Muscle layer of colon (tissue), 2 donors: Measurements from ENCODE around the gene CORO1C.

Experiments used
- H3K27ac ChIP-seq: one replicate; pipeline ENCODE4 v1.7.0; 2013; ENCODE audit warnings: low read depth, mild to moderate bottlenecking, low read length, moderate library complexity
- H3K27me3 ChIP-seq, 2 donors: one replicate each; pipeline ENCODE4 v1.7.0; 2013; ENCODE audit warnings: low read length in 2 of 2, mild to moderate bottlenecking in 2 of 2; ENCODE audit not compliant: insufficient read depth in 2 of 2, control insufficient read depth in 1 of 2
- H3K36me3 ChIP-seq: one replicate; pipeline ENCODE4 v1.7.0; 2013; ENCODE audit warnings: mild to moderate bottlenecking, low read length; ENCODE audit not compliant: insufficient read depth
- H3K4me1 ChIP-seq: one replicate; pipeline ENCODE4 v1.7.0; 2013; ENCODE audit warnings: mild to moderate bottlenecking, low read length; ENCODE audit not compliant: insufficient read depth
- H3K4me3 ChIP-seq, 2 donors: one replicate each; pipeline ENCODE4 v1.7.0; 2013; ENCODE audit warnings: low read length in 2 of 2, low read depth in 1 of 2, mild to moderate bottlenecking in 1 of 2, moderate library complexity in 1 of 2
- H3K9ac ChIP-seq: one replicate; pipeline ENCODE4 v1.7.0; 2013; ENCODE audit warnings: low read length
- H3K9me3 ChIP-seq: one replicate; pipeline ENCODE4 v1.7.0; 2013; ENCODE audit warnings: mild to moderate bottlenecking, low read length
- donor health status: abdominal sarcoma.
- donor health status: Adenocarcinoma of cecum.

CORO1C gene

DNA sequence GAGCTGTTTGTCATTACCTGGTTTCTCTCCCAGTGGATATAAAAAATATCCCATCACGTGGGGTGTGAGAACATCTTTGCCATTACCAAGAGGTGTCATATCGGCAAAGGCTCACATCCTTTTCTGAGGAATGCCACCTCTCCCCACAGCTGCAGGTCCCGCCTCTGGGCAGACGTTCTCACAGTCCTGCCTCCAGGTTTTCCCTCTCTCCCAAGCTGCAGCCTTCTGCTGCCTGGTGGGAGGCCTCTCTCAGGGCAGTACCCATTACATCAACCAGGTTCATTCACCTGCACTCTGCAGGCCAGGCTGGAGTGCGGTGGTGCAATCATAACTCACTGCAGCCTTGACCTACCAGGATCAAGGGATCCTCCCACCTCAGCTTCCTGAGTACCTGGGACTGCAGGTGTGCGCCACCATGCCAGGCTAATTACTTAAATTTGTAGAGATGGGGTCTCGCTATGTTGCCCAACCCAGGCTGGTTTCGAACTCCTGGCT lies 118.5 kb downstream of the CORO1C start:
- Histone ChIP-seq H3K4me1 (peaks cover 12% of the 10 kb centered on the region), H3K4me3 (no peak overlapping the region)

DNA sequence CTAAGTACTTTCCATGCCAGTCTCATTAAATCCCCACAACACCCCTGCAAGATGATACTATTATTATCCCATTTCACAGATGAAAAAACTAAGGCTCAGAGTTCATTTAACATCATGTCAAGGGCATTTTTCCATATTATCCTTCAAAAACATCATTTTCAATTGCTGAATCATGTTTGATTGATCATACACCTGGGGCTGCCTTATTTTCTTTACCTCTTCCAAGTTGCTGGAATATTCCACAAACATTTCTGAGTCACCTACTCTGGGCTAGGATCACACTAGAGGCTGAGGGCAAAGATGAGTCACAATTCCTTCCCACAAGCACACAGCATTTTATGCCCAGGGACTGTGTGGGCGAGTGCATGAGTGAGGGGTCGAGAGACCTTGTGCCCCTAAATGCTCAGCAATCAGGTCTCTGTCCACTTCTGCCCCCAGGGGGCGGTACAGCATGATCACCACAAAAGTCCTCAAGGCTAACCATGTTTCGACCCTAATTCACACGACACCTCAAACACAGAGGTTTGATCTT lies 119.4 kb downstream of the CORO1C start:
- no peak overlapping the region for H3K9ac ChIP-seq
- no peaks in the 10 kb centered on the region for H3K36me3 ChIP-seq
- H3K27ac ChIP-seq, result no peak overlapping the region
- peaks cover 0 to 7% of the 10 kb centered on the region in 2 donors for H3K27me3 ChIP-seq
- H3K4me3 ChIP-seq, result no peak overlapping the region
- H3K9me3 ChIP-seq, result no peaks in the 10 kb centered on the region
- peaks cover 7% of the 10 kb centered on the region for H3K4me1 ChIP-seq

More for the DNA sequence above, 118.5 kb downstream of the CORO1C start:
- Histone ChIP-seq H3K36me3 (no peaks in the 10 kb centered on the region), H3K9me3 (no peaks in the 10 kb centered on the region), H3K27ac (no peak overlapping the region), H3K27me3 (peaks cover 0 to 5% of the 10 kb centered on the region in 2 donors), H3K9ac (no peak overlapping the region)

DNA sequence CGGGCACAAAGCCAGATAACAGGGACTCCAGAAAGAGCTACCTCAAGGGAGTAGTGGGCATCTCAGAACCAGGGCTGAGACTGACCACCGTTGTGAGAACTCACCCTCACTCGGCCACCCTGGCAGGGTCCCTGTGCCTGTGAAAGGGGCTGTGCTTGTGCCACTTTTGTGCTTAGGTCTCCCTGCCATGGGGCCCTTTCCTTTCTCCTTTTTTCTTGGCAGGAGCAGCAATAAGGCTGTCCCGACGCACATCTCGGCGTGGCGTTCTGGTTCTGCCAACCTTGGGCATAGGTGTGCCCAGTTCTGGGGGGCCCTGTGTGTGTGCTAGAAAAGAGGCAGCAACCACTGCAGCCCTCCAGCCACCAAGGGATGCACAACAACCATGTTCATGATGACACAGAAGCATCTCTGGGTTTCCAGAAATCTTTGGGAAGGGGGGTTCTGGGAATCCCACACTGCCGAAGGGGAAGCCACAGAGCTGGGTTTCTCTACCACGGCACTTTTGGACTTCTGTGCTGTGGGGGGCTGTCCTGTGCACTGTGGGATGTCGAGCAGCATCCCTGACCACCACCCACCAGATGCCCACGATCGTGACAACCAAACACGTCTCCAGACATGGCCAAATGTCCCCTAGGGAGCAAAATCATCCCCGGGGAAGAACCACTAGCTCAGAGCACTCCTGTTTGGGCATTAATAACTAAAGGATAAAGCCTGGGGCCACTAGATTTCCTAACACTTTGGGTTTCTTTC lies 120.3 kb downstream of the CORO1C start:
- Histone ChIP-seq H3K36me3 (no peaks in the 10 kb centered on the region), H3K27me3 (peaks cover 0 to 7% of the 10 kb centered on the region in 2 donors), H3K9ac (no peak overlapping the region), H3K9me3 (no peaks in the 10 kb centered on the region), H3K4me1 (peaks cover 7% of the 10 kb centered on the region), H3K27ac (no peak overlapping the region), H3K4me3 (no peak overlapping the region)

DNA sequence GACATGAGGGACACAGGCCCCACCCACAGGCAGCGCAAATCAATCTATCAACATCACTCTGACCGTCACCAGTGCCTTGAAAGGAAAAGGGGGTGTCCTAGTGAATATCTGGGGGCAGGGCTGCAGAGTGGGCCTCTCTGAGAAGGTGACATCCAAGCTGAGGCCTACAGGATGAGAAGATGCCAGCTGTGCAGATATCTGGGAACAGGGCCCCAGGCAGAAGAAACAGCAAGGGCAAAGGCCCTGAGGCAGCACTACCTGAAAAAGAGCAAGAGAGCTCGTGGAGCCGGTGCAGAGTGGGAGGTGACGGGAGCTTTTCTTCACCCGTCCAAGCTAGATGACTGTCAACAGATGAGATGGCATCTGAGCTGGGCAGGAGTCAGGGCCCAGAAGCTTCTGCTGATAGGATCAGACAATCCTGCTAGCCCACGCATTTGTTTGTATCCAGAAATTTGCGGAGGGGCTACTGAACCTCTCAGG lies 120.9 kb downstream of the CORO1C start:
- H3K27ac ChIP-seq, result no peak overlapping the region
- no peaks in the 10 kb centered on the region for H3K36me3 ChIP-seq
- H3K4me1 ChIP-seq, result peaks cover 7% of the 10 kb centered on the region
- H3K4me3 ChIP-seq, result no peak overlapping the region
- peaks cover 0 to 7% of the 10 kb centered on the region in 2 donors for H3K27me3 ChIP-seq
- no peak overlapping the region for H3K9ac ChIP-seq
- H3K9me3 ChIP-seq, result no peaks in the 10 kb centered on the region

DNA sequence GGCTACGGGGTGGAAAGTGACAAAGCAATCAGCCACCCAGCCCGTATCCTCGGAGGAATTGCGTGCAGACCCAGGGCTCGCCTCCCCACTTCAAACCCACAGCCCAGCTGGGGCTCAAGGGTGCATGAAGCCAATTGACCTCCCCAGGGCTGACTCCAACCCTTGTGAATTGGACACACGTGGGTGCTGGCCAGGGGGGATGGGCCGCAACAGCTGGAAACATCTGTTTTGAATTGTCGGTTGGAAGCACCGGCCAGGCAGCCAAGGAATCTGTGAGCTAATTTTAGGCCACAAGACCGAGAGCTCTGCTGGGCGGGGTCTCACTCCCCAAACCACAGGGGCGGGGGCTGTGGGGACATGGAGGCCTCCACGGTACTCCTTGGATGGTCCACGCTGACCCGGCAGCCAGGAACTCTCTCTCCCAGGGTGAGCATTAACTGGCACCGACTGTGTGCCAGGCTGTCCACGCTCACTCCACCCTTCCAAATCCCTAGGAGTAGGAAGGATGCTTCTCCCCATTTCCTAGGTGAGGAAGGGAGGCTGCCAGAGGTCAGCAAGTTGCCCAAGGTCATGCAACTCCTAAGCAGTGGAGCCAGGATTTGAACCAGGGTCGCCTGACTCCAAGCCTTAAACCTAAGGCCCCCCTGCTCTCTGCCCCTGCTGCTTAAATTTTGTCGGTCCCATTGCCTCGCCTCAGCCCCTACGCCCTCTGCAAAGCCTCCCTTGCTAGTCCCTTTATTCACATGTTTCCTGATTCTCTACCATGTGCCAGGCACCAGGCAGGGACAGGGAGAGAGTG lies 121.6 kb downstream of the CORO1C start:
- Histone ChIP-seq H3K36me3 (no peaks in the 10 kb centered on the region), H3K9ac (no peak overlapping the region), H3K4me1 (peaks cover 7% of the 10 kb centered on the region), H3K4me3 (no peak overlapping the region), H3K27ac (no peak overlapping the region), H3K27me3 (peaks cover 0 to 7% of the 10 kb centered on the region in 2 donors), H3K9me3 (no peaks in the 10 kb centered on the region)

DNA sequence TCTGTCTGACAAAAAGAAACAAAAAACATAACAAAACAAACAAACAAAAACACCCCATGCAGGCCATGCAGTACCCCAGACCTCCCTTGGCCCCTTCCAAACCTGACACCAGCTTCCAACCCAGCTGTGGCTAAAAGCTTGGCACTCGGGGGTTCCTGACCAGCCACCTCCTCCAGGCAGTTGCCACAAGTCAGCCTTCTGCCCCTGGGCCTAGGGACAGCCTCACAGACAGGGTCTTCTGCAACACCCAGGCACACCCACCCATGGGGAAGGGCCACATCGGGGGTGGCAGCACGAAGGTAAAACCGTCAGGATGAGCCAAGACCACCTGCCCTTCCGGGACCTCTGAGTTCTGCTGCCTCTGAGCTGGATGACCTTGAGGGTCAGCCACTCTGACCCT lies 122.7 kb downstream of the CORO1C start:
- Histone ChIP-seq H3K9ac (no peak overlapping the region), H3K27me3 (peaks cover 0 to 13% of the 10 kb centered on the region in 2 donors), H3K4me1 (peaks cover 7% of the 10 kb centered on the region), H3K4me3 (no peak overlapping the region), H3K27ac (no peak overlapping the region), H3K9me3 (no peaks in the 10 kb centered on the region), H3K36me3 (no peaks in the 10 kb centered on the region)

DNA sequence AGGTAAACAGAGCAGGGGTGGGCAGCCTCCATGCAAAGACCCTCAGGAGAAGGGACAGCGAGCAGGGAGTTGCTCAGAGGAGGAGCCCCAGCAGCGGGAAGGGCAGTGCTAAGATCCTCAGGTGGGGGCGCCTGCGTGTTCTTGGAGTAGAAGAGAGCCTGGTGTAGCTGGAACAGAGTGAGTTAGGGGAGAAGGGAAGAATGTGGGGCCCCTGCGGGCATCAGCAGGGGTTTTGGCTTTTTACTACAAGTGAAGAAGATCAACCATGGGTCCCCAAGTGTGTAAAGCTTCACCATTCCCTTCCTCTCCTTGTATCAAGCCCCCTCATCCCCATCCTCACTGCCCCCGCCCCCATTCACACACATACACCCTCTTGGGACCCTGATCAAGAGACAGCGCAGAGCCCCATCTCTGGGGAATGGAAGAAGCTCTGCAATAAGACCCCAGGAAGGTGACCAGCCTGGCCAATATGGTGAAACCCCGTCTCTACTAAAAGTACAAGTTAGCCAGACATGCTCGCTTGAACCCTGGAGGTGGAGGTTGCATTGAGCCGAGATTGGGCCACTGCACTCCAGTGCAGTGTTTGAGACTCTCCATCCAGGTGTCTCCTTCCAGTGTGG lies 123.2 kb downstream of the CORO1C start:
- Histone ChIP-seq H3K4me3 (no peak overlapping the region), H3K36me3 (no peaks in the 10 kb centered on the region), H3K9ac (no peak overlapping the region), H3K9me3 (no peaks in the 10 kb centered on the region), H3K27me3 (peaks cover 0 to 13% of the 10 kb centered on the region in 2 donors), H3K4me1 (peaks cover 7% of the 10 kb centered on the region), H3K27ac (no peak overlapping the region)

DNA sequence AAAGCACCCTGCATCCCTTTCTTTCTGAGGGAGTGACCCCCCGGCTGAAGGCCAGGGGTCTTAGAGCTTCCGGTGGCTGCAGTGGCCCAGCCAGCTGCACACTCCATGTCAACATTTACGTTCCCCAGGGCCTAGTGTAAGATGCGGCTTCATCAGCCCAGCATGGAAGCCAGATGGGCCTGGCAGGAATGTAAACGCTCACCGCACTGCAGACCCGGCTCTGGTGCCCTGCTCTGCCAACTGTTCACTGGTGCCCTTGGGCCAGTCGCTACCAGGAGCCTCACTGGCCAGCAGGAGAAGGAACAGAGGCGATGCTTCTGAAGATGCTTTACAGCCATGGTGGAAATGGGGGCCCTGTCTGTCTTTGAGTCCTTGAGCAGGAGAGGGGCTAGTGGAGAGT lies 124.8 kb downstream of the CORO1C start:
- H3K27me3 ChIP-seq, result peaks cover 0 to 13% of the 10 kb centered on the region in 2 donors
- H3K27ac ChIP-seq, result no peak overlapping the region
- no peaks in the 10 kb centered on the region for H3K36me3 ChIP-seq
- no peak overlapping the region for H3K9ac ChIP-seq
- H3K4me1 ChIP-seq, result peaks cover 7% of the 10 kb centered on the region
- no peak overlapping the region for H3K4me3 ChIP-seq
- no peaks in the 10 kb centered on the region for H3K9me3 ChIP-seq

DNA sequence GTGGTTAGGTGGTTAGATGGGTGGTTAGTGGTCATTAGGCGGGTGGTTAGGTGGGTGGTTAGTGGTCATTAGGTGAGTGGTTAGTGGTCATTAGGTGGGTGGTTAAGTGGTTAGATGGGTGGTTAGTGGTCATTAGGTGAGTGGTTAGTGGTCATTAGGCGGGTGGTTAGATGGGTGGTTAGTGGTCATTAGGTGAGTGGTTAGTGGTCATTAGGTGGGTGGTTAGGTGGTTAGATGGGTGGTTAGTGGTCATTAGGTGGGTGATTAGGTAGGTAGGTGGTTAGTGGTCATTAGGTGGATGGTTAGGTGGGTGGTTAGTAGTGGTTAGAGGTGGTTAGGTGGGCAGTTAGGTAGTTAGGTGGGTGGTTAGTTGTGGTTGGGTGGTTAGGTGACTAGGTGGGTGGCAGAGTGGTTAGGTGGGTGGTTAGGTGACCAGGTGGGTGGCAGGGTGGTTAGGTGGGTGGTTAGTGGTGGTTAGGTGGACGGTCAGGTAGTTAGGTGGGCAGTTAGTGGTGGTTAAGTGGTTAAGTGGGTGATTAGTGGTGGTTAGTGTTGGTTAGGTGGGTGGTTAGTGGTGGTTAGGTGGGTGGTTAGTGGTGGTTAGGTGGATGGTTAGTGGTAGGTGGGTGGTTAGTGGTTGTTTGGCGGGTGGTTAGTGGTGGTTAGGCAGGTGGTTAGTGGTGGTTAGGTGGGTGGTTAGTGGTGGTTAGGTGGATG lies 125.5 kb downstream of the CORO1C start:
- no peak overlapping the region for H3K4me3 ChIP-seq
- no peaks in the 10 kb centered on the region for H3K9me3 ChIP-seq
- H3K36me3 ChIP-seq, result no peaks in the 10 kb centered on the region
- no peak overlapping the region for H3K9ac ChIP-seq
- peaks cover 0 to 13% of the 10 kb centered on the region in 2 donors for H3K27me3 ChIP-seq
- no peak overlapping the region for H3K27ac ChIP-seq
- H3K4me1 ChIP-seq, result peaks cover 7% of the 10 kb centered on the region

DNA sequence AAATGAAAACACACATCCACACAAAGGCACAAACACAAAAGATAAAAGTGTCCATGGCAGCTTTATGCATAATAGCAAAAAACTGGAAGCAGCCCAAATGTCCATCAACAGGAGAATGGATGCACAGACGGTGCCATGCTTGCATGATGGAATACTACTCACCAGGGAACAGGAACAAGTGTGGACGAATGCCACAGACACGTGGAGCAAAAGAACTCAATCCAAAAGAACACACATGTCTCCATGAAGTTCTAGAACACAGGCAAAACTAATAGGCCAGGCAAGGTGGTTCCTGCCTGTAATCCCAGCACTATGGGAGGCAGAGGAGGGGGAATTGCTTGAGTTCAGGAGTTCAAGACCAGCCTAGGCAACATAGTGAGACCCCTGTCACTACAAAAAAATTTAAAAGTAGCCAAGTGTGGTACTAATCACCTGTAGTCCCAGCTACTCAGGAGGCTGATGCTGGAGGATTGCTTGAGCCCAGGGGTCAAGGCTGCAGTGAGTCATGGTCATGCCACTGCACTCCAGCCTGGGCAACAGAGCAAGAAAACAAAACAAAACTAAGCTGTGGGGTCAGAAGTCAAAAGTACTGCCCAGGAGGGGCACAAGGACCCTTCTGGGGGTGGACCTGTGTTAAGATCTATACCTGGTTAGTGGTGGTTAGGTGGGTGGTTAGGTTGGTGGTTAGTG lies 126.2 kb downstream of the CORO1C start:
- Histone ChIP-seq H3K36me3 (no peaks in the 10 kb centered on the region), H3K9ac (no peak overlapping the region), H3K27ac (no peak overlapping the region), H3K9me3 (no peaks in the 10 kb centered on the region), H3K4me3 (no peak overlapping the region), H3K4me1 (peaks cover 5% of the 10 kb centered on the region), H3K27me3 (peaks cover 0 to 13% of the 10 kb centered on the region in 2 donors)
